ENCODE results near the gene HSF5.

GRCh38 chr17:58375811-58376210 lies 112.4 kb downstream of the HSF5 start:
- TF ChIP-seq ZNF565 (CRISPR knock-in tag; conservative IDR thresholded peaks at IDR 0.05; ENCODE audit: low read depth) (no peak), ZNF8 (CRISPR knock-in tag; IDR thresholded peaks at IDR 0.05) (no peak), CSRNP3 (CRISPR knock-in tag; IDR thresholded peaks at IDR 0.05) (no peak), TSHZ2 (CRISPR knock-in tag; IDR thresholded peaks at IDR 0.05) (no peak), TCF4 (CRISPR knock-in tag; IDR thresholded peaks at IDR 0.05; ENCODE audit: borderline replicate concordance) (no peak), PPARA (CRISPR knock-in tag; IDR thresholded peaks at IDR 0.05; ENCODE audit: borderline replicate concordance) (no peak)
